Measurements from ENCODE around the gene CABLES2.

- TF ChIP-seq POLR2A (IDR thresholded peaks at IDR 0.05) (no peak), CTCF (IDR thresholded peaks at IDR 0.05) (no peak)
Measured at GRCh38 chr20:62391165-62392076, 15.7 kb downstream of the CABLES2 start.

Data from testis (tissue), 2 donors.